Type B pancreatic cell (in vitro differentiated cells): ENCODE results near the gene ATP6V1F. TPM values are rescaled to one million over a fixed set of nuclear protein-coding genes. Genes with fewer than 3 reads are reported as not detected.
"Not testable (repeated sequence)": the region's sequence is repeated elsewhere in the genome, so short reads cannot be mapped to it uniquely, and the experiment has no call there.

Source experiments
- DNase-seq: peaks from one replicate; pipeline ENCODE4 v3.0.0; 2021; ENCODE audit warnings: mixed read lengths; ENCODE audit not compliant: unreplicated experiment; ENCODE audit errors: extremely low spot score
- H3K27ac Mint-ChIP-seq: 2 replicates; pipeline ENCODE4 v1.8.0; 2021; ENCODE audit warnings: mild to moderate bottlenecking, mixed read lengths
- H3K27me3 Mint-ChIP-seq: 2 replicates; pipeline ENCODE4 v1.8.0; 2021; ENCODE audit warnings: mixed read lengths
- H3K36me3 Mint-ChIP-seq: 2 replicates; pipeline ENCODE4 v1.8.0; 2021; ENCODE audit warnings: mixed read lengths
- H3K4me1 Mint-ChIP-seq: one replicate; pipeline ENCODE4 v1.8.0; 2021; ENCODE audit warnings: mixed read lengths; ENCODE audit not compliant: unreplicated experiment
- H3K4me3 Mint-ChIP-seq: 2 replicates; pipeline ENCODE4 v1.8.0; 2021; ENCODE audit warnings: mild to moderate bottlenecking, mixed read lengths
- H3K9me3 Mint-ChIP-seq: 2 replicates; pipeline ENCODE4 v1.8.0; 2021; ENCODE audit warnings: mixed read lengths
- CTCF ChIP-seq: fragments of 200-600 bp; sonication (generic); conservative IDR thresholded peaks from 2 replicates; pipeline ENCODE4 v1.5.0; 2021; ENCODE audit warnings: antibody characterized with exemption, mild to moderate bottlenecking
- total RNA-seq: library from RNA; stranded (reverse); gene quantifications from 2 replicates; pipeline ENCODE4 v1.2.1, GENCODE V29; 2021; ENCODE audit warnings: low replicate concordance

Gene ATP6V1F
- total RNA-seq, 1 donor from 2014 or later = 144 TPM

- peak overlapping the region; percentile 26 for H3K27ac Mint-ChIP-seq
- H3K4me3 Mint-ChIP-seq = peak overlapping the region; percentile 78
- H3K36me3 Mint-ChIP-seq = no peaks in the 10 kb centered on the region
- H3K27me3 Mint-ChIP-seq = peaks cover 57% of the 10 kb centered on the region
- peaks cover 33% of the 10 kb centered on the region for H3K4me1 Mint-ChIP-seq
- H3K9me3 Mint-ChIP-seq = no peaks in the 10 kb centered on the region
- no peak for TF ChIP-seq CTCF
- DNase-seq = no peak
Measured at GRCh38 chr7:128911423-128912031, 48.9 kb downstream of the ATP6V1F start.

GRCh38 chr7:128912281-128912680 is 49.6 kb downstream of the ATP6V1F start:
- no peak for TF ChIP-seq CTCF
- no peak for DNase-seq
- Mint-ChIP-seq H3K4me3 (no peak overlapping the region), H3K27ac (no peak overlapping the region), H3K4me1 (peaks cover 33% of the 10 kb centered on the region), H3K36me3 (no peaks in the 10 kb centered on the region), H3K27me3 (peaks cover 64% of the 10 kb centered on the region), H3K9me3 (no peaks in the 10 kb centered on the region)

DNA sequence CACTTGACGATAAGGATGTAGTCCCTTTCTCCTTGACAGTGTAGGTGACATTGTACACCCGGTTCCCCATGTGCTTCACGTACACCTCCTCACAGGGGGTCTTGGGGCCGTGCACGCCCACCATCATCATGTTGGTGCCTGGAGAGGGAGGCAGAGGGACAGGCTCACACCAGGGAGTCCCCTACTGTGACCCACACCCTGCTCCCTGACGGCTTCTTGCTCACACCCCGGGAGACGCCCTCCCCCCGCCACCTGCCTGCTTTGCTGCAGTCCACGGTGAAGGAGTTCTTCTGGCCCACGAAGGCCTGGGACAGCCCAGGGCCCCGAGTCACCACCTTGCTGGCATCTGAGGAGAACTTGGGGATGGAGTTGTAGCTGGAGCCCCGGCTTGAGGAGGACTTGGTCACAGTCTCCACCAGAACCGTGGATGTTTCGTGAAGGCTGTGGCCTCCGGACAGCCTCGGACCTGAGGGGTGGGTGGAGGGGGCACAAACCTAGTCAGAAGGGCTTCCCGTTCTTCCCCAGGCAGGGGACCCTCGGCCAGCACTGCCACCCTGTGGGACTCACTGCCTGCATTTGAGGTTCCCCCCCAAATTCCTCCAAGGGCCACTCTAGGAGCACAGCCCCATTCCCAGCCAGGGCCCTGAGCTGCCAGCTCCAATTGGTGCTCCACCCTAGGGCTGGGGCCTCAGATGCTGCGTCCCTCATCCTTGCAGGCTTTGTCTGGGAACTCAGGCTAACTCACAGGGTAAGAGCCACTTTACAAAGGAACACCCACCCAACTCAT is 50.2 kb downstream of the ATP6V1F start:
- H3K4me3 Mint-ChIP-seq, DNase-seq, H3K9me3 Mint-ChIP-seq, H3K36me3 Mint-ChIP-seq, H3K27ac Mint-ChIP-seq: not testable (repeated sequence)
- peaks cover 33% of the 10 kb centered on the region for H3K4me1 Mint-ChIP-seq
- H3K27me3 Mint-ChIP-seq = peaks cover 65% of the 10 kb centered on the region

DNA sequence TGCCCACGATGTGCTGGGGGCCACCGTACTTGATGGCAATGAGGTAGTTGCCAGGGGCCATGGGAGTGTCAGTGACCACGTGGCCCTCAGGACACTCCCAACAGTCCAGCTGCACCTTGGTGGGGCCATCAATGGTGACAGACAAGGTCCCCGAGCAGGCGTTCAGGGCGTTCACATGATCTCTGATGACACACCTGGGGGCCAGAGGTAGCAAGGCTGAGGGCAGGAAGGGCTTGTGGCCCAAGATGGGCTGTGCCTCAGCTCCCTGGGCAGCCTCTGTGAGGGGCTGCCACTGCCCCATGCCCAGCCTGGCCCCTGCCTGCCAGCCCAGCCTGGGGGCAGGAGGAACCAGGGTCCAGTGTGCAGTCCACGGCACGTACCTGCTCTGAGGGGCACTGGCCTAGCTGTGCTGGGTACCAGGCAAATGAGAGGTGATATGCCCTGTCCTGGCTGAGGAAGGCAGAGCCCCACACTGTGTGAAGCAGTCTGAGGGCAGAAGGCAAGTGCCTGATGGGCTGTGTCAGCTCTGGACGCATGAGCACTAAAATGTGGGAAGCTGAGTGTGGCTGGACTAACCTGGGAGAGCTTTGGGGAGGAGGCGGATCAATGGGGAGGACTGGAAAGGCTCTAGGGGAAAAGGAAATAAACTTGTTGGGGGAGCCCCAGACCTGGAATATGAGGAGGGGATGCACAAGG is 51.4 kb downstream of the ATP6V1F start:
- no peaks in the 10 kb centered on the region for H3K36me3 Mint-ChIP-seq
- H3K27ac Mint-ChIP-seq = peak overlapping the region; percentile 37
- H3K4me3 Mint-ChIP-seq = no peak overlapping the region
- no peak for TF ChIP-seq CTCF
- H3K4me1 Mint-ChIP-seq = peaks cover 32% of the 10 kb centered on the region
- H3K9me3 Mint-ChIP-seq = no peaks in the 10 kb centered on the region
- H3K27me3 Mint-ChIP-seq = peaks cover 69% of the 10 kb centered on the region
- no peak for DNase-seq

- no peak for DNase-seq
- TF ChIP-seq CTCF = no peak
Measured at GRCh38 chr7:128914566-128915151, 52.0 kb downstream of the ATP6V1F start.

More at GRCh38 chr7:128914566-128915151, 52.0 kb downstream of the ATP6V1F start:
- Mint-ChIP-seq H3K4me1 (peaks cover 25% of the 10 kb centered on the region), H3K27ac (no peak overlapping the region), H3K27me3 (peaks cover 69% of the 10 kb centered on the region), H3K4me3 (no peak overlapping the region), H3K36me3 (no peaks in the 10 kb centered on the region), H3K9me3 (no peaks in the 10 kb centered on the region)
